Hepatocyte (in vitro differentiated cells): ENCODE results near the gene SERPINB1. TPM values are rescaled to one million over a fixed set of nuclear protein-coding genes. Genes with fewer than 3 reads are reported as not detected.

ENCODE experiments used
- DNase-seq: peaks from one replicate; pipeline ENCODE4 v3.0.0-alpha.2; 2016; ENCODE audit warnings: low spot score
- H2AFZ ChIP-seq: fragments of 200-600 bp; sonication (generic); 2 replicates; pipeline ENCODE4 v1.6.0; 2016; ENCODE audit warnings: antibody characterized with exemption, mild to moderate bottlenecking
- H3K27ac ChIP-seq: fragments of 200-600 bp; sonication (generic); 2 replicates; pipeline ENCODE4 v1.5.1; 2016; ENCODE audit warnings: mild to moderate bottlenecking
- H3K27me3 ChIP-seq: fragments of 200-600 bp; sonication (generic); 2 replicates; pipeline ENCODE4 v1.6.1; 2016
- H3K36me3 ChIP-seq: fragments of 200-600 bp; sonication (generic); replicated peaks from 2 replicates; pipeline ENCODE4 v1.5.1; 2016; ENCODE audit warnings: low read depth; ENCODE audit not compliant: insufficient read depth
- H3K4me1 ChIP-seq: fragments of 200-600 bp; sonication (generic); 2 replicates; pipeline ENCODE4 v1.5.1; 2016; ENCODE audit warnings: mild to moderate bottlenecking, moderate library complexity; ENCODE audit not compliant: insufficient read depth
- H3K4me2 ChIP-seq: fragments of 200-600 bp; sonication (generic); 2 replicates; pipeline ENCODE4 v1.6.0; 2016
- H3K4me3 ChIP-seq: fragments of 200-600 bp; sonication (generic); 2 replicates; pipeline ENCODE4 v1.5.1; 2016; ENCODE audit warnings: mild to moderate bottlenecking
- H3K79me2 ChIP-seq: fragments of 200-600 bp; sonication (generic); 2 replicates; pipeline ENCODE4 v1.6.0; 2017; ENCODE audit warnings: mild to moderate bottlenecking
- H3K9me2 ChIP-seq: fragments of 200-600 bp; sonication (generic); replicated peaks from 2 replicates; pipeline ENCODE4 v1.6.0; 2017; ENCODE audit warnings: mild to moderate bottlenecking; ENCODE audit not compliant: insufficient read depth
- H3K9me3 ChIP-seq: fragments of 200-600 bp; sonication (generic); 2 replicates; pipeline ENCODE4 v1.5.1; 2016; ENCODE audit warnings: low read depth, mild to moderate bottlenecking
- H4K20me1 ChIP-seq: fragments of 200-600 bp; sonication (generic); 2 replicates; pipeline ENCODE4 v1.6.0; 2016; ENCODE audit warnings: mild to moderate bottlenecking; ENCODE audit not compliant: insufficient read depth, poor library complexity, severe bottlenecking
- EZH2 ChIP-seq: fragments of 200-600 bp; sonication (generic); IDR thresholded peaks from 2 replicates; pipeline ENCODE4 v1.6.1; 2016; ENCODE audit warnings: antibody characterized with exemption, mild to moderate bottlenecking, borderline replicate concordance
- EZH2phosphoT487 ChIP-seq: fragments of 200-600 bp; sonication (generic); IDR thresholded peaks from one replicate; pipeline ENCODE4 v1.6.1; 2018; ENCODE audit warnings: antibody characterized with exemption, mild to moderate bottlenecking, low read depth, moderate library complexity; ENCODE audit not compliant: unreplicated experiment, severe bottlenecking
- WGBS: methylation state at CpG from one replicate; pipeline ENCODE4 v1.1.6; 2016; ENCODE audit warnings: low lambda C conversion rate; ENCODE audit errors: missing lambda C conversion rate; 5-methylcytosine and 5-hydroxymethylcytosine counted together
- polyA plus RNA-seq: library from polyadenylated mRNA; unstranded; fragments of >200 nt; fragmentation: Nextera tagmentation; extraction: Ambion mirVana; gene quantifications from 2 replicates; pipeline ENCODE4 v1.2.1, GENCODE V29; 2016
- total RNA-seq: library from RNA; depleted of rRNA; stranded (reverse); fragments of >200 nt; gene quantifications from 2 replicates; pipeline ENCODE4 v1.2.3, GENCODE V29; 2014
- TF ChIP-seq, protein P1 (sequence below): fragments of 200-600 bp; sonication (generic); IDR thresholded peaks from 2 replicates; pipeline ENCODE4 v1.5.1; 2016; ENCODE audit warnings: antibody characterized with exemption, mild to moderate bottlenecking; ENCODE audit not compliant: poor library complexity

SERPINB1 gene
- total and polyA plus RNA-seq, 2 experiments from 2014 or later = 45.9 to 57.0 TPM

DNA sequence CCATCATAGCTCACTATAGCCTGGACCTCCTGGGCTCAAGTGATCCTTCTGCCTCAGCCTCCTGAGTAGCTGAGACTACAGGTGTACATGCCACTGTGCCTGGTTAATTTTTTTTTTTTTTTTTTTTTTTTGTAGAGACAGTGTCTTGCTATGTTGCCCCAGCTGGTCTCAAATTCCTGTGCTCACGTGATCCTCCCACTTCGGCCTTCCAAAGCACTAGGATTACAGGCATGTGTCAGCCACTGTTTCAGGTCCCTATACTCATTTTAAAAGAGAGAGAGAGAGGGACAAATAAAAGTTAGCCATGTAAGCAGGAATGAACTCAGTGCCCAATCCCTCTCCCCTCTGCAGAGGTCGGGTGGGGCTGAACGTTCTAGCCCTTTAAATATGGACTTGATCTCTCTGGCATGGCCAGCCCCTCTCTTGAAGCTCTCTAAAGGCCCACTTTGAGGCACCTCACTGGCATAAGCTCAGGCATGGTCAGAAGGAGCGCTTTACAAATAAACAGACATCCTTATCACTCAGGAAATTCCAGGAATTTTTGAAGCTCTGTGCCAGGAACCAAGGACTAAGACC, 9.0 kb upstream of the SERPINB1 start:
- Histone ChIP-seq H3K9me3 (no peaks in the 10 kb centered on the region), H3K9me2 (no peaks in the 10 kb centered on the region), H3K4me2 (no peak overlapping the region), H3K4me1 (peaks cover 13% of the 10 kb centered on the region), H3K79me2 (no peaks in the 10 kb centered on the region), H4K20me1 (no peaks in the 10 kb centered on the region), H3K4me3 (no peak overlapping the region), H3K27ac (no peak overlapping the region), H3K36me3 (no peaks in the 10 kb centered on the region), H3K27me3 (no peaks in the 10 kb centered on the region), H2AFZ (no peak overlapping the region)
- no peak for DNase-seq
- 30% methylated on average over 5 of the region's 5 CpGs for WGBS
- TF ChIP-seq EZH2phosphoT487 = no peak
- no peak for TF ChIP-seq EZH2
- TF ChIP-seq, protein P1, sequence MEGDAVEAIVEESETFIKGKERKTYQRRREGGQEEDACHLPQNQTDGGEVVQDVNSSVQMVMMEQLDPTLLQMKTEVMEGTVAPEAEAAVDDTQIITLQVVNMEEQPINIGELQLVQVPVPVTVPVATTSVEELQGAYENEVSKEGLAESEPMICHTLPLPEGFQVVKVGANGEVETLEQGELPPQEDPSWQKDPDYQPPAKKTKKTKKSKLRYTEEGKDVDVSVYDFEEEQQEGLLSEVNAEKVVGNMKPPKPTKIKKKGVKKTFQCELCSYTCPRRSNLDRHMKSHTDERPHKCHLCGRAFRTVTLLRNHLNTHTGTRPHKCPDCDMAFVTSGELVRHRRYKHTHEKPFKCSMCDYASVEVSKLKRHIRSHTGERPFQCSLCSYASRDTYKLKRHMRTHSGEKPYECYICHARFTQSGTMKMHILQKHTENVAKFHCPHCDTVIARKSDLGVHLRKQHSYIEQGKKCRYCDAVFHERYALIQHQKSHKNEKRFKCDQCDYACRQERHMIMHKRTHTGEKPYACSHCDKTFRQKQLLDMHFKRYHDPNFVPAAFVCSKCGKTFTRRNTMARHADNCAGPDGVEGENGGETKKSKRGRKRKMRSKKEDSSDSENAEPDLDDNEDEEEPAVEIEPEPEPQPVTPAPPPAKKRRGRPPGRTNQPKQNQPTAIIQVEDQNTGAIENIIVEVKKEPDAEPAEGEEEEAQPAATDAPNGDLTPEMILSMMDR = no peak

DNA sequence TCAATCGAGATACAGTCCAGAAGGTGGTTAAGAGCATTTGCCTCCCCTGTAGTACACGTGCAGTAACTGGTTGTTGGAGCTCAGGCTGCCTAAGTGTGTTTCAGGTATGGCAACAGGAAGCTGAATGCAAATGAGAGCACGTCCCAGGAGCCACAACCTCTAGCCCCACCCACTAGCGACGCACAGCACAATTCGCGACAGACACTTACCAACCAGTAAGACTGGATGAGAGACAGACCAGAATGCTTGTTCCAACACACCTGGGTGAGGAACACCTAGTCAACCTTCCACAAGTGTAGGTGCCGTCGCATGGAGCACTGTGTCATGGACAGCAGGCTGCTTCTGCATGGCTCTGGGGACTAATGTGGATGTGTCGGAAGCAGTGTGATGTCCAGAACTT, 7.2 kb upstream of the SERPINB1 start:
- 75% methylated on average over 10 of the region's 10 CpGs for WGBS
- Histone ChIP-seq H3K79me2 (no peaks in the 10 kb centered on the region), H3K9me3 (no peaks in the 10 kb centered on the region), H3K4me3 (no peak overlapping the region), H3K27ac (no peak overlapping the region), H3K4me2 (no peak overlapping the region), H3K4me1 (peaks cover 11% of the 10 kb centered on the region), H2AFZ (no peak overlapping the region), H4K20me1 (no peaks in the 10 kb centered on the region), H3K9me2 (no peaks in the 10 kb centered on the region), H3K36me3 (no peaks in the 10 kb centered on the region), H3K27me3 (no peaks in the 10 kb centered on the region)
- DNase-seq = no peak
- no peak for TF ChIP-seq EZH2
- TF ChIP-seq, protein P1 = no peak
- TF ChIP-seq EZH2phosphoT487 = no peak

DNA sequence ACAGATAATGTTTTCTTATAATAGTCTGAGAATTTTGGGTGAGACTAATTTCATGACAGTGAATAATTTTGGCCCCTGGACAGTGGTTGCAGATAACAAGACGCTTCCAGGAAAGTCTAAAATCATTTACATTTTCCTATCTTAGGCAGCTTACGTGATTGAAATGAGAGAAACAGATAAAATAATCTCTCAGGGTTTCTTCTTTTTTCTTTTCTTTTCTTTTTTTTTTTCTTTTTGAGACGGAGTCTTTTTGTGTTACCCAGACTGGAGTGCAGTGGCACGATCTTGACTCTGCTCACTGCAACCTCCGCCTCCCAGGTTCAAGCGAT, 4.2 kb upstream of the SERPINB1 start:
- Histone ChIP-seq H3K4me2 (peak overlapping the region; percentile 41), H3K4me1 (peaks cover 12% of the 10 kb centered on the region), H3K4me3 (no peak overlapping the region), H2AFZ (peak overlapping the region; percentile 7), H3K27ac (no peak overlapping the region), H4K20me1 (no peaks in the 10 kb centered on the region), H3K9me2 (no peaks in the 10 kb centered on the region), H3K27me3 (no peaks in the 10 kb centered on the region), H3K9me3 (no peaks in the 10 kb centered on the region), H3K79me2 (no peaks in the 10 kb centered on the region), H3K36me3 (no peaks in the 10 kb centered on the region)
- WGBS = 77% methylated on average over 6 of the region's 6 CpGs
- TF ChIP-seq, protein P1 = no peak
- no peak for TF ChIP-seq EZH2phosphoT487
- TF ChIP-seq EZH2 = no peak
- no peak for DNase-seq

DNA sequence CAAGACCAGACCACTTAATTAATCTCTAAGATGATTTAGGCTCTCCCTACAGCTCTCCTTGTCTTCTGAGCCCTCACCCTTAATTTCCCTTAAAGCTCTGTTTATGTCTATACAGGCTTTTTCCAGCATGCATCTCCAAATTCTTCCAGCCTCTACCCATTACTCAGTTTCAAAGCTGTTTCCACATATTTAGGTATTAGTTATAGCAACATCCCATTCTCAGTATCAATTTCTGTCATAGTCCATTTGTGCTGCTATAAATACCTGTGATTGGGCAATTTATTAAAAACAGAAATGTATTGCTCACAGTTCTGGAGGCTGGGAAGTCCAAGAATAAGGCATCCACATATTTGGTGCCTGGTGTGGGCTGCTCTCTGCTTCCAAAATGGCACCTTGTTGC, 2.3 kb upstream of the SERPINB1 start:
- Histone ChIP-seq H3K9me3 (no peaks in the 10 kb centered on the region), H4K20me1 (no peaks in the 10 kb centered on the region), H3K79me2 (peaks cover 7% of the 10 kb centered on the region), H2AFZ (no peak overlapping the region), H3K4me3 (no peak overlapping the region), H3K4me2 (no peak overlapping the region), H3K9me2 (no peaks in the 10 kb centered on the region), H3K27ac (no peak overlapping the region), H3K27me3 (no peaks in the 10 kb centered on the region), H3K36me3 (no peaks in the 10 kb centered on the region), H3K4me1 (peaks cover 20% of the 10 kb centered on the region)
- TF ChIP-seq EZH2 (no peak), EZH2phosphoT487 (no peak)
- TF ChIP-seq, protein P1 = no peak
- DNase-seq = no peak
